GM19463 (cell line): ENCODE data around the gene KIF23.
A peak's percentile ranks its signal among the peaks of the same experiment; 100 is the strongest.

Source experiments
- ATAC-seq: cut with Tn5 transposase; IDR thresholded peaks from one replicate; pipeline ENCODE4 v1.9.1; 2021; ENCODE audit warnings: mild to moderate bottlenecking, moderate library complexity; ENCODE audit not compliant: unreplicated experiment

Gene KIF23

GRCh38 chr15:69462493-69463181, 48.5 kb downstream of the KIF23 start:
- ATAC-seq, result peak; percentile 93

DNA sequence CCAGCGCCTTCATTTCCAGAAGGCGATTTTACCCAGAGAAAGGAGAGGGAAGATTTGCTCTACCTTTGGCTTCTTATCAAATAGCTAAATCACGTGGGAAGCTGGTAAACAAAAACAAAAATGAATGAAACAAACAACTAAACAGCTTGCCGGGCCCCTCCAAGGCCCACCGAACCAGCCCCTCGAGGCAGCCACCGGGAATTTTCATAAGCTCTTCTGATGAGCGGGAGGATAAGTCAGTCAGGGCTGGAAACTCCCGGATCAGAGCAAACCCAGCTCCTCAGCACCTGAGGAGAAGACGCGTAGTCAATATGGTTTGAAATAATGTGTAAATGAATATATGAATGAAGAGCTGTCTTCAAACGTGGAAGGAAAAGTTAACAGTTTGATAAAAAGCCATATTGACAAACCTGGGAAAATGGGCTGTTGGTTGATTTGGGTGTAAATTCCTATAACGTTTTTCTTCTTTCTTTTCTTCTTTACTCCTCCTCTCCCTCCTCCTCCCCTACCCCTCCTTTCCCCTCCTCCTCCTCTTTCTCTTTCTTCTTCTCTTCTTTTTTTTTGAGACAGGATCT, 49.1 kb downstream of the KIF23 start:
- no peak for ATAC-seq

DNA sequence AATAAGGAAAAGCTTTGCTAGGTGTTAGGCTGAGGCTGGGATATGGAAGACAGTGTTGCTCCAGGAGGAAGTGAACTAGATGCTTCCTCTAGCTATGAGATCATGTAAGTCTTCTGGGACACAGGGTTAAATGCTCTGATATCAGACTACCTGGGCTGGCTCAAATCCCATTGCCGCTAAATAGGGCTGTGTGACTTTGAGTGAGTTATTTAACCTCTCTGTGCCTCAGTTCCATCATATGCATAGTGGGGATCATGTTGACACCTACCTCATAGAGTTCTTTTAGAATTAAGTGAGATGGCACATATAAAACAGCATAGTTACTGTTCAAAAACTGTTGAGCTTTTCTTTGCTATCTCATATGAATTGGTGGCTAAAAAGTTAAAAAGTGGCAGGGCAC, 51.1 kb downstream of the KIF23 start:
- ATAC-seq, result no peak

GRCh38 chr15:69466733-69467132, 52.6 kb downstream of the KIF23 start:
- no peak for ATAC-seq

GRCh38 chr15:69467636-69468035, 53.5 kb downstream of the KIF23 start:
- no peak for ATAC-seq

- ATAC-seq, result peak; percentile 84
Observed at GRCh38 chr15:69468241-69469121, 54.3 kb downstream of the KIF23 start.

DNA sequence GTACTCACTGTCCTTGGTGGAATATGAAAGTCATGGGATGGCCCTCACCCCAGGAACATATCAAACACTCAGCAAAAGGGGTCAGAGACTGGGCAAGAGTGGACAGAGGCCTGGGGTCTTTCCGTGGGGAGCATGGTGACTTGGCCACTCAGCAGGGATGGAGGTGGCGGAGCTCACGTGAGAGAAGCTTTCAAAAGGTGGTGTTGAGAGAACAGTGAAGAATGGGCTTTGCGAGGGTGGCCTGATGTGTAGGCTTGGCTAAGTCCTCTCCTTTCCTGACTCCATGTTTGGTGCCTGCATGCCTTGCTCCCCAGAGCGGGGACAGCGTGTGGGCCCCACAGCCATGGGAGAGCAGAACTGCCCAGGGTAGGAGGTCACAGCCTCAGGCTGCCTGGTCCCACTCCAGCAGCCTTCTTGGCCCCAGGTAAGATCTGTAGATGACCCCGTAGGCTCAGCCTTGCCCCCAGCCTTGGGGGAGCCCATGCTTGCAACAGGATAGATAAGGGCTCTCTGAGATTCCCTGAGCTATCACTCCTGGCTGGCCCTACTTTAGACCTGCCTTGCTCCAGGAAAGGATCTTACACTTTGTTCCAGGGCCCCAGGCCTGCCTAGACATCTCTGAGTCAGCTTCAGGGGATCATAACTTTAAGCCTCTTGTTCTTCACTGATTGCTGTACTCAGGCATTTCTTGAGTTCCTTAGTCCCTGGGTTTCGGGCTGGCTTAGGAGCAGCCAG, 55.5 kb downstream of the KIF23 start:
- no peak for ATAC-seq

DNA sequence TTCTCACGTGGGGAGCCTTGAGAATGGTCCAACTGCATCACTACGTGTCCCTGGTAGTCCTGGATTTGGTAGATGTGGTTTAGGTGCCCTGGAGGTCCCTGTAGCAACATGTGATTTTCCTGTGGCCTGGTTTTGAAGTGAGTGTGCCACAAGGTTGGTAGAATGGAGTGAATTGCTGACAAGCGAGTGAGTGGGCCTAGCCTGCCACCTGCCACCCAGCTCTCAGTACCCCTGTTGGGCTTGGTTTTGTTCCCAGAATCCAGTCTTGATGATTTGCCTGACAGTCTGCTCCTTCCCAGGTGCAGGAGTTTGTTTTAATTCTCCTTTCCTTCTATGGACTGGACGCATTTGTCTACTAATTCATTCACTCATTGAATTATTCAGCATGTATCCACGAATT, 57.9 kb downstream of the KIF23 start:
- no peak for ATAC-seq

- no peak for ATAC-seq
Observed at GRCh38 chr15:69472562-69472961, 58.4 kb downstream of the KIF23 start.

- no peak for ATAC-seq
Observed at GRCh38 chr15:69474291-69474690, 60.1 kb downstream of the KIF23 start.

GRCh38 chr15:69474846-69475455, 60.8 kb downstream of the KIF23 start:
- ATAC-seq, result no peak

DNA sequence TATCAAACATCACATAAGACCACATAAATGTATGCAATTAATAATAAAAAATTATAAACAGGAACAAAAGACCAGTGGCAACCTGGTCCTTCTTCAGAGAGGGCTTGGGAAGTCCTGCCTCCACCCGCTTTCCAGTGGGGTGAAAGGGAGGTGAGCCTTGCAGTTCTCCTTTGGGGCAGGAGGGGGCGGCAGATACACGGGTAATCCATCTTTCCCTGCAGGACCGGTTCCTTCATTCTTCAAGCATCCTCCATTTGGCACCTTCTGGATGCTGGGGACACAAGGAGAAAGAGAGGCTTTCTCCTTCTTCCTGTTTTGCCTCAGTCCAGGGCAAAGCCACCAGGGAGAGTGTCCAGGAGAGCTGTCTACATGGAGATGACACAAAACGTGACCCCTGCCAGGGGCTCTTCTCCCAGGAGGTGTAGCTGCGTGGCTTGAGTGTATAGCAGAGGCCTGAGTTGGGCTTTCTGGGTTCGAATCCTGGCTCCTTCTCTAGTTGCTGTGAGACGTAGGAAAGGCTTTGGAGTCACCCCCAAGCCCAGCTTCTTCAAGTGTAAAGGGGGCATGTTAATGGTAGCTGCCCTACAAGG, 61.7 kb downstream of the KIF23 start:
- ATAC-seq, result no peak

DNA sequence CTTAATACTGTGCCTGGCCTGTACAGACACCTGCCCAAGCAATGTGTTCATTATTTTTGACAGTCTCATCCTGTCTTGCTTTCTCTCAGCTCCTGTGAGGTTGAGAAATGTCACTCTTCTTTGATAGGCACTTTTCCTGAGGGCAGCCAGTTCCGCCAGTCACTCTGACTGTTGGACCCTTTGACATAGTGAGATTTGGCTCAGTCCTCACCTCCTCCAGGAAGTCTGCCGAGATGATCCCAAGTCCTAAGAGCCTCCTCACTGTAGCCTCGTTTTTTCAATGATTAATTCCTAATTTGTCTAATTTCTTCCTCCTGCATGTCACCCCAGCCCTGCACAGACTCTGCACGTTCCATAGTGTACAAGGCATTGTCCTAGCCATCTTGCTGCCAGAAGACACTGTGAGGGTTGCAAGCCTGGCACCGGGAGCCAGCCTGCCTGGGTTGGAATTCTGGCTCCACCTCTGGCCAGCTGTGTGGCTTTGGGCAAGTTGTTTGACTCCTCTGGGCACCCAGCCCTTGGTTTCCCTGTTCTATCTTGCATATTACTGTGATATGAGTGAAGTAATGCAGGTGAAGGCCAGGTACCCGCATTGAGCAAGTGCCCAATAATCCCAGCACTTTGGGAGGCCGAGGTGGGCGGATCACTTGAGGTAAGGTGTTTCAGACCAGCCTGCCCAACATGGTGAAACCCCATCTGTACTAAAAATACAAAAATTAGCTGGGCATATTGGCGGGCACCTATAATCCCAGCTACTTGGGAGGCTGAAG, 62.7 kb downstream of the KIF23 start:
- ATAC-seq, result no peak

GRCh38 chr15:69478259-69478781, 64.2 kb downstream of the KIF23 start:
- ATAC-seq, result no peak

DNA sequence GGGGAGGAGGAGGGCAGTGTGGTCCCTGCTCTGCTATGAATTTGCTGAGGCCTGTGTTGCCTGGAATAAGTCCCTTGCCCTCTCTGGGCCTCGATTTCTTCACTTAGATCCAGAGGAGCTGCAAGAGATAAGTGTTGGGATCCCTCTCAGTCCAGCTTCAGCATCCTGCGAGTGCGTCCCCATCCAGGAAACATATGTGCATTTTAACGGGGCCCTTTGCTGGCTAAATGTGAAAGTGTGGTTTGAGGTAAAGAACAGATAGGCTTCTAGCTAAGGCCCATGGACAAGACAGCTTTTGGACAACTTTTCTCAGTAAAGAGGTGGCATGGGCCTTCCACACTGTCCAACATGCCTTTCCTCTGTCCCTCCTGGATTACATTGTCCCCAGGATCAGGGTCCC, 64.9 kb downstream of the KIF23 start:
- no peak for ATAC-seq

GRCh38 chr15:69479971-69480370, 65.8 kb downstream of the KIF23 start:
- no peak for ATAC-seq

GRCh38 chr15:69480932-69481331, 66.8 kb downstream of the KIF23 start:
- ATAC-seq, result no peak

- no peak for ATAC-seq
Observed at GRCh38 chr15:69482686-69483256, 68.6 kb downstream of the KIF23 start.

DNA sequence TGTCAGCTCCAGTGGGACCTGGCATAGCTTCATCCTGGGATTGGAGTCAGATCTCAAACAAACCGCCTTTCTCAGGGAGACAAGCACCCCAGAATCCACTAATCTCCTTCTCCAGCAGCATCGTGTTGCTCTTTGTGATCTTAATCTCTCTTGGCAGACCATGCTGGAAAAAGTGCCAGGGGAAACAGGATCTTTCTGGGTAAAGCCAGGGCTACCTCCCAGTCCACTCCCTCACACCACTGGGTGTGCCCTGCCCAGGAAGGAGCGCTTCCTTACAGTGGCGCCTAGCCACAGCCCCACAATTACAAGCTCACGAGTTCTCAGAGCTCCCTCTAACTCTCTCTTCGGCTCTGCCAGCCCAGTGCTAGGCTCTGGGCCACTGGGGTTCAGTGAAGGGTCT, 70.7 kb downstream of the KIF23 start:
- no peak for ATAC-seq
